ENCODE measurements around the gene TEAD1.

Gene TEAD1

GRCh38 chr11:12842933-12843636, 168.9 kb downstream of the TEAD1 start:
- no peak for DNase-seq (ENCODE audit: low read depth in 1 of 2, low spot score in 1 of 2)
- Histone ChIP-seq H3K27me3 (ENCODE audit: insufficient read depth, poor library complexity, severe bottlenecking) (no peaks in the 10 kb centered on the region), H3K27ac (replicated peaks) (no peak overlapping the region), H3K4me3 (replicated peaks; ENCODE audit: insufficient read depth, low read length) (no peak overlapping the region)
- TF ChIP-seq POLR2AphosphoS5 (IDR thresholded peaks at IDR 0.05; ENCODE audit: low read depth) (no peak), SPI1 (IDR thresholded peaks at IDR 0.05; ENCODE audit: borderline replicate concordance, low read depth) (no peak), REST (IDR thresholded peaks at IDR 0.05; ENCODE audit: insufficient replicate concordance, low read depth) (no peak), CTCF (IDR thresholded peaks at IDR 0.05; ENCODE audit: insufficient read depth, low read length) (no peak), GABPA (IDR thresholded peaks at IDR 0.05; ENCODE audit: low read depth) (no peak)

GRCh38 chr11:12845163-12845562, 170.9 kb downstream of the TEAD1 start:
- Histone ChIP-seq H3K4me3 (replicated peaks; ENCODE audit: insufficient read depth, low read length) (no peak overlapping the region), H3K27ac (replicated peaks) (no peak overlapping the region), H3K27me3 (ENCODE audit: insufficient read depth, poor library complexity, severe bottlenecking) (no peaks in the 10 kb centered on the region)
- no peak for TF ChIP-seq POLR2AphosphoS5 (IDR thresholded peaks at IDR 0.05; ENCODE audit: low read depth)
- no peak for TF ChIP-seq GABPA (IDR thresholded peaks at IDR 0.05; ENCODE audit: low read depth)
- TF ChIP-seq CTCF (IDR thresholded peaks at IDR 0.05; ENCODE audit: insufficient read depth, low read length) = no peak
- no peak for TF ChIP-seq SPI1 (IDR thresholded peaks at IDR 0.05; ENCODE audit: borderline replicate concordance, low read depth)
- no peak for TF ChIP-seq REST (IDR thresholded peaks at IDR 0.05; ENCODE audit: insufficient replicate concordance, low read depth)
- DNase-seq (ENCODE audit: low read depth in 1 of 2, low spot score in 1 of 2) = no peak

GRCh38 chr11:12845739-12846358, 171.6 kb downstream of the TEAD1 start:
- TF ChIP-seq SPI1 (IDR thresholded peaks at IDR 0.05; ENCODE audit: borderline replicate concordance, low read depth) (no peak), REST (IDR thresholded peaks at IDR 0.05; ENCODE audit: insufficient replicate concordance, low read depth) (no peak), POLR2AphosphoS5 (IDR thresholded peaks at IDR 0.05; ENCODE audit: low read depth) (no peak), CTCF (IDR thresholded peaks at IDR 0.05; ENCODE audit: insufficient read depth, low read length) (no peak), GABPA (IDR thresholded peaks at IDR 0.05; ENCODE audit: low read depth) (no peak)

More at GRCh38 chr11:12845739-12846358, 171.6 kb downstream of the TEAD1 start:
- no peaks in the 10 kb centered on the region for H3K27me3 ChIP-seq (ENCODE audit: insufficient read depth, poor library complexity, severe bottlenecking)
- H3K4me3 ChIP-seq (replicated peaks; ENCODE audit: insufficient read depth, low read length) = no peak overlapping the region
- DNase-seq (ENCODE audit: low read depth in 1 of 2, low spot score in 1 of 2) = no peak
- H3K27ac ChIP-seq (replicated peaks) = no peak overlapping the region
